ENCODE results near the gene PLEKHH1. TPM values are rescaled to one million over a fixed set of nuclear protein-coding genes. Genes with fewer than 3 reads are reported as not detected.

Gene PLEKHH1
- polyA plus RNA-seq, 1 donor from 2014 or later, result 34.1 TPM

- H3K9me3 ChIP-seq (ENCODE audit: low read length), result no peaks in the 10 kb centered on the region
- H3K27ac ChIP-seq (ENCODE audit: low read length), result no peak overlapping the region
- no peaks in the 10 kb centered on the region for H3F3A ChIP-seq (ENCODE audit: insufficient read depth, low read length, poor library complexity, severe bottlenecking)
- H3K79me2 ChIP-seq (replicated peaks; ENCODE audit: insufficient read depth, low read length), result no peaks in the 10 kb centered on the region
- no peak overlapping the region for H3K4me3 ChIP-seq (ENCODE audit: low read length)
- no peak overlapping the region for H3K4me2 ChIP-seq (ENCODE audit: low read length)
- H2AFZ ChIP-seq (ENCODE audit: low read depth, low read length), result no peak overlapping the region
- H3K36me3 ChIP-seq (ENCODE audit: insufficient read depth, low read length), result no peaks in the 10 kb centered on the region
- H3K9me2 ChIP-seq (ENCODE audit: insufficient read depth, low read length), result no peaks in the 10 kb centered on the region
- H4K20me1 ChIP-seq (ENCODE audit: insufficient read depth), result no peaks in the 10 kb centered on the region
- no peak overlapping the region for H3K9ac ChIP-seq (ENCODE audit: low read length)
- no peaks in the 10 kb centered on the region for H3K27me3 ChIP-seq (ENCODE audit: insufficient read depth, low read depth, low read length)
- no peak for TF ChIP-seq CTCF (IDR thresholded peaks at IDR 0.05; ENCODE audit: poor library complexity, severe bottlenecking)
- no peak for TF ChIP-seq SMC3 (conservative IDR thresholded peaks at IDR 0.05; ENCODE audit: poor library complexity)
- TF ChIP-seq TAF1 (IDR thresholded peaks at IDR 0.05; ENCODE audit: low read depth), result no peak
- TF ChIP-seq POLR2AphosphoS5 (IDR thresholded peaks at IDR 0.05), result no peak
- no peak for TF ChIP-seq EZH2 (IDR thresholded peaks at IDR 0.05; ENCODE audit: borderline replicate concordance, insufficient read depth, low read length, poor library complexity, severe bottlenecking)
- no peak for TF ChIP-seq RAD21 (conservative IDR thresholded peaks at IDR 0.05)
- no peak for TF ChIP-seq REST (IDR thresholded peaks at IDR 0.05; ENCODE audit: borderline replicate concordance)
- no peak for TF ChIP-seq EP300 (conservative IDR thresholded peaks at IDR 0.05; ENCODE audit: poor library complexity, severe bottlenecking)
- no peak for TF ChIP-seq MXI1 (conservative IDR thresholded peaks at IDR 0.05; ENCODE audit: poor library complexity, severe bottlenecking)
Observed at GRCh38 chr14:67483579-67484285, 49.4 kb upstream of the PLEKHH1 start.

- Histone ChIP-seq H3F3A (ENCODE audit: insufficient read depth, low read length, poor library complexity, severe bottlenecking) (no peaks in the 10 kb centered on the region), H3K27ac (ENCODE audit: low read length) (no peak overlapping the region), H3K27me3 (ENCODE audit: insufficient read depth, low read depth, low read length) (no peaks in the 10 kb centered on the region), H4K20me1 (ENCODE audit: insufficient read depth) (no peaks in the 10 kb centered on the region), H3K36me3 (ENCODE audit: insufficient read depth, low read length) (no peaks in the 10 kb centered on the region), H3K4me3 (ENCODE audit: low read length) (no peak overlapping the region), H3K9me3 (ENCODE audit: low read length) (no peaks in the 10 kb centered on the region), H3K9me2 (ENCODE audit: insufficient read depth, low read length) (no peaks in the 10 kb centered on the region), H3K4me2 (ENCODE audit: low read length) (no peak overlapping the region), H3K79me2 (replicated peaks; ENCODE audit: insufficient read depth, low read length) (no peaks in the 10 kb centered on the region), H2AFZ (ENCODE audit: low read depth, low read length) (no peak overlapping the region), H3K9ac (ENCODE audit: low read length) (no peak overlapping the region)
- no peak for TF ChIP-seq EP300 (conservative IDR thresholded peaks at IDR 0.05; ENCODE audit: poor library complexity, severe bottlenecking)
- TF ChIP-seq EZH2 (IDR thresholded peaks at IDR 0.05; ENCODE audit: borderline replicate concordance, insufficient read depth, low read length, poor library complexity, severe bottlenecking), result no peak
- TF ChIP-seq REST (IDR thresholded peaks at IDR 0.05; ENCODE audit: borderline replicate concordance), result no peak
- TF ChIP-seq TAF1 (IDR thresholded peaks at IDR 0.05; ENCODE audit: low read depth), result no peak
- TF ChIP-seq SMC3 (conservative IDR thresholded peaks at IDR 0.05; ENCODE audit: poor library complexity), result no peak
- TF ChIP-seq RAD21 (conservative IDR thresholded peaks at IDR 0.05), result no peak
- TF ChIP-seq POLR2AphosphoS5 (IDR thresholded peaks at IDR 0.05), result no peak
- no peak for TF ChIP-seq MXI1 (conservative IDR thresholded peaks at IDR 0.05; ENCODE audit: poor library complexity, severe bottlenecking)
- TF ChIP-seq CTCF (IDR thresholded peaks at IDR 0.05; ENCODE audit: poor library complexity, severe bottlenecking), result no peak
Observed at GRCh38 chr14:67485501-67486095, 47.5 kb upstream of the PLEKHH1 start.

Measured in neural cell (in vitro differentiated cells).